HEK293 (cell line): ENCODE results near the gene PCDH11Y.
"Not testable (repeated sequence)": the region's sequence is repeated elsewhere in the genome, so short reads cannot be mapped to it uniquely, and the experiment has no call there.

Experiments used
- CTCF ChIP-seq: fragments of 450-650 bp; formaldehyde crosslinking; IDR thresholded peaks from 2 replicates; pipeline ENCODE4 v1.5.1; 2016; ENCODE audit warnings: missing biosample characterization, missing genetic modification characterization
- PATZ1 ChIP-seq: fragments of 450-650 bp; formaldehyde crosslinking; IDR thresholded peaks from 2 replicates; pipeline ENCODE4 v1.5.1; 2016; ENCODE audit warnings: missing biosample characterization, missing genetic modification characterization
- PRDM1 ChIP-seq: fragments of 450-650 bp; formaldehyde crosslinking; IDR thresholded peaks from 2 replicates; pipeline ENCODE4; 2016; ENCODE audit warnings: missing biosample characterization, missing genetic modification characterization
- TCF7L2 ChIP-seq: IDR thresholded peaks from 2 replicates; pipeline ENCODE4 v1.6.1; 2011; ENCODE audit warnings: low read depth, mild to moderate bottlenecking, inconsistent platforms, low read length, moderate library complexity, borderline replicate concordance
- YY1 ChIP-seq: fragments of 450-650 bp; formaldehyde crosslinking; IDR thresholded peaks from 2 replicates; pipeline ENCODE4 v1.5.1; 2018; ENCODE audit warnings: missing biosample characterization, missing genetic modification characterization
- ZBTB48 ChIP-seq: fragments of 450-650 bp; formaldehyde crosslinking; IDR thresholded peaks from 2 replicates; pipeline ENCODE4 v1.5.1; 2016; ENCODE audit warnings: missing biosample characterization, missing genetic modification characterization
- ZNF211 ChIP-seq: fragments of 450-650 bp; formaldehyde crosslinking; IDR thresholded peaks from 2 replicates; pipeline ENCODE4 v1.5.1; 2016; ENCODE audit warnings: low read depth, missing biosample characterization, missing genetic modification characterization
- ZNF239 ChIP-seq: fragments of 450-650 bp; formaldehyde crosslinking; IDR thresholded peaks from 2 replicates; pipeline ENCODE4 v1.5.1; 2016; ENCODE audit warnings: missing biosample characterization, missing genetic modification characterization
- ZNF24 ChIP-seq: fragments of 450-650 bp; formaldehyde crosslinking; IDR thresholded peaks from 2 replicates; pipeline ENCODE4 v1.5.1; 2016; ENCODE audit warnings: missing biosample characterization, missing genetic modification characterization
- ZNF48 ChIP-seq: fragments of 450-650 bp; formaldehyde crosslinking; IDR thresholded peaks from 2 replicates; pipeline ENCODE4 v1.5.1; 2016; ENCODE audit warnings: missing biosample characterization, missing genetic modification characterization
- TF ChIP-seq, protein P1 (sequence below): fragments of 450-650 bp; formaldehyde crosslinking; optimal IDR thresholded peaks from 2 replicates; pipeline ENCODE3; 2016; ENCODE audit warnings: missing biosample characterization, mild to moderate bottlenecking, missing genetic modification characterization

DNA sequence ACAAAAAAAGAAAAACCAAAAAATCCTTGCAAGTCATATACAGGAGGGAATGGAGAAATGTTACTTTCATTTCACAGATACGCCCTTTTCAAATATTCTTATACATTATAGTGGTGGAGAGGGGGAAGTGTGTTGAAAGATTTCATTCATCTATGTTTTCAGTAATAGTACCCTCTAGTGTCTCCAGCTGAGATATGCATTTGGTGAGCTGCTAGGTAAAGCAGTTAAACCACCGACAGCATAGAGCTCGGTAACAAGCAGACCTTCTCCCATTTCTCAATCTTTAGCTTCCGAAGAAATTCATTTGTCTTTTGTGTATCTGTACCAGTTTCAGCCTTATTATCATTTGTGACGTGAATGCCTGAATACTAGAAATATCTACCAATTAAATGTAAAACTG lies 5.2 kb upstream of the PCDH11Y start:
- not testable (repeated sequence) for TF ChIP-seq ZNF211 (tag by site-specific recombination); CTCF (tag by site-specific recombination); ZBTB48 (tag by site-specific recombination); ZNF239 (tag by site-specific recombination); YY1 (tag by site-specific recombination); PRDM1 (tag by site-specific recombination); ZNF24 (tag by site-specific recombination); PATZ1; ZNF48 (tag by site-specific recombination); TCF7L2
- TF ChIP-seq, protein P1, sequence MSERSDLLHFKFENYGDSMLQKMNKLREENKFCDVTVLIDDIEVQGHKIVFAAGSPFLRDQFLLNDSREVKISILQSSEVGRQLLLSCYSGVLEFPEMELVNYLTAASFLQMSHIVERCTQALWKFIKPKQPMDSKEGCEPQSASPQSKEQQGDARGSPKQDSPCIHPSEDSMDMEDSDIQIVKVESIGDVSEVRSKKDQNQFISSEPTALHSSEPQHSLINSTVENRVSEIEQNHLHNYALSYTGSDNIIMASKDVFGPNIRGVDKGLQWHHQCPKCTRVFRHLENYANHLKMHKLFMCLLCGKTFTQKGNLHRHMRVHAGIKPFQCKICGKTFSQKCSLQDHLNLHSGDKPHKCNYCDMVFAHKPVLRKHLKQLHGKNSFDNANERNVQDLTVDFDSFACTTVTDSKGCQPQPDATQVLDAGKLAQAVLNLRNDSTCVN (tag by site-specific recombination) = not testable (repeated sequence)
